Daoy (cell line): Measurements from ENCODE around the gene TMEM250. TPM values are rescaled to one million over a fixed set of nuclear protein-coding genes. Genes with fewer than 3 reads are reported as not detected.
"Not testable (repeated sequence)": the region's sequence is repeated elsewhere in the genome, so short reads cannot be mapped to it uniquely, and the experiment has no call there.

Source experiments
- DNase-seq: peaks from one replicate; pipeline ENCODE4 v3.0.0-alpha.2; 2015; ENCODE audit warnings: low read depth
- total RNA-seq: library from RNA; depleted of rRNA; stranded (reverse); fragments of >200 nt; shearing (Covaris generic); gene quantifications from 2 replicates; pipeline ENCODE4 v1.2.3, GENCODE V29; 2014; rRNA removed

The TMEM250 gene
- 37.5 and 49.5 TPM in 2 replicates for total RNA-seq

- DNase-seq: peak; percentile 100
These were observed at the start of gene TMEM250 for GRCh38 chr9:136118320-136119060. Gene TMEM250 (minus strand): TSS chr9:136118875. CDS start chr9:136116900, 1,975 bp downstream.

- no peak for DNase-seq
These were observed 44.7 kb upstream of the TMEM250 start for GRCh38 chr9:136163248-136163850.

- no peak for DNase-seq
These were observed 42.4 kb upstream of the TMEM250 start for GRCh38 chr9:136160995-136161610.

- no peak for DNase-seq
These were observed 41.7 kb upstream of the TMEM250 start for GRCh38 chr9:136160381-136160841.

- DNase-seq: no peak
These were observed 41.2 kb upstream of the TMEM250 start for GRCh38 chr9:136159851-136160250.

GRCh38 chr9:136157477-136158265, 39.0 kb upstream of the TMEM250 start:
- no peak for DNase-seq

- DNase-seq: no peak
These were observed 37.8 kb upstream of the TMEM250 start for GRCh38 chr9:136156209-136157120.

- DNase-seq: no peak
These were observed 36.9 kb upstream of the TMEM250 start for GRCh38 chr9:136155576-136155975.

- no peak for DNase-seq
These were observed 36.3 kb upstream of the TMEM250 start for GRCh38 chr9:136154943-136155342.

GRCh38 chr9:136153381-136154065, 34.8 kb upstream of the TMEM250 start:
- DNase-seq: no peak

- DNase-seq: no peak
These were observed 34.3 kb upstream of the TMEM250 start for GRCh38 chr9:136152931-136153330.

- DNase-seq: no peak
These were observed 33.8 kb upstream of the TMEM250 start for GRCh38 chr9:136152543-136152866.

- DNase-seq: no peak
These were observed 33.3 kb upstream of the TMEM250 start for GRCh38 chr9:136151848-136152542.

- DNase-seq: no peak
These were observed 32.6 kb upstream of the TMEM250 start for GRCh38 chr9:136151214-136151804.

GRCh38 chr9:136150664-136151213, 32.1 kb upstream of the TMEM250 start:
- DNase-seq: not testable (repeated sequence)

- DNase-seq: no peak
These were observed 31.2 kb upstream of the TMEM250 start for GRCh38 chr9:136149853-136150252.

- DNase-seq: no peak
These were observed 30.7 kb upstream of the TMEM250 start for GRCh38 chr9:136149337-136149736.

- no peak for DNase-seq
These were observed 30.1 kb upstream of the TMEM250 start for GRCh38 chr9:136148766-136149165.
